ENCODE data around the gene SHROOM2.

SHROOM2 gene

DNA sequence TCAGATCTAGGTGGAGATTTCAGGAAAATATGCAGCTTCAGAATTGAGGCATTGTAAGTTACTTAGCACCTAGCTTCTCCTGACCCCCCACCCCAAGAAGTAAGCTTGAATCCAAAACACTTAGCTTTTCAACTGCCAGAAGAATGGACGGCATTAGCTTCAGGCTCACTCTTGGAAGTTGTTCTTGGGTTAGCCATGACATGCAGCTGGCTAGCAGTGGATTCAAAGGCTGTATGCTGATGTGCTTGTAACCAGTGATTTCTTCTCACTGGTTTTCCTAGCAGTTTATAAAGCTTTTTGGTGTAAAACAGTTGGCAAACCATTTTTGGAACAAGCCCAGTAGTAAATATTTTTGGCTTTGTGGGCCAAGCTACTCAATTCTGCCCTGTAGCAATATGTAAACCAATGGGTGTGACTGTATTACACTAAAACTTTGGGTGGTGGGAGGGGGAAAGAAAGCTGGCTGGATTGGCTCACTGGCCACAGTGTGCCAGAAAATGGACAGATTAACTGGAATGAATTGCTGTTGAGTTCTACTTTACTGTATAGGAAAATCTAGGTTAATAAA, 85.6 kb downstream of the SHROOM2 start:
- no peak for DNase-seq

- DNase-seq, result no peak
Measured at GRCh38 chrX:9873360-9873759, 87.1 kb downstream of the SHROOM2 start.

DNA sequence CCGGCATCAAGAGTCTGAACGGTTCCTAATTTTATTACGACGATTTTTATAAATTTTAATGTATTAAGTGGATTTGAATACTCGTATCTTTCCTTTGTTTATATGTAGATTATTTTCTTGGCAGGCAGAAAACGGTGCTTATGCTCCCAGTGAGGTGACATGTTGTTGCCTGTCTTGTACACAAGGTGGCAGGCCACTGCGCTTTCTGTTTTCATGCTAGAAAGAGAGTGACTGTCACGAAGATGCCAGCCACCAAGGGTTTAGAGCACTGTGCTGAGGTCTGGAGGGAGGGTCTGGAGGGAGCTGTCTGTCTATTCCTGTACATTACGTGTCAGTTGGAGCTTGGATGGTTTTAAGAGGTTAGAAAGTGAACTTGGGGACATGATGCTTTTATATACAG, 87.7 kb downstream of the SHROOM2 start:
- peak; percentile 76 for DNase-seq

DNA sequence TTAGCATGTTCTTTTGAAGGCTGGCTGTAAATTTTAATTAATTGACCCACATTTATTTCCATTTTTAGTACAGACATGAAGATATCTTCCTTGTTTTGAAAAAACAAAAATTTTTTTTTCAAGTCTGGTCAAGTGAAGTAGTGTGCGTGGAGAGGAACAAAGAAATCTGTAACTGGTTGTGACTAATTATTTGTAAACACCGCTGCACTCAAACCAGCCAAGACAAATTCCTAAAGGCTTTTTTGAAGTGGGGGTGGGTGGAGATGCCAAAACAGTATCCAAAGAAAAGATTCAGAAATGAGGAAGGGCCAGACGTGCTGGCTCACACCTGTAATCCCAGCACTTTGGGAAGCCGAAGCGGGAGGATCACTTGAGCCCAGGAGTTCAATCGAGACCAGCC, 88.3 kb downstream of the SHROOM2 start:
- DNase-seq, result no peak

GRCh38 chrX:9875801-9876200, 89.6 kb downstream of the SHROOM2 start:
- no peak for DNase-seq

GRCh38 chrX:9876201-9876600, 90.0 kb downstream of the SHROOM2 start:
- no peak for DNase-seq

DNA sequence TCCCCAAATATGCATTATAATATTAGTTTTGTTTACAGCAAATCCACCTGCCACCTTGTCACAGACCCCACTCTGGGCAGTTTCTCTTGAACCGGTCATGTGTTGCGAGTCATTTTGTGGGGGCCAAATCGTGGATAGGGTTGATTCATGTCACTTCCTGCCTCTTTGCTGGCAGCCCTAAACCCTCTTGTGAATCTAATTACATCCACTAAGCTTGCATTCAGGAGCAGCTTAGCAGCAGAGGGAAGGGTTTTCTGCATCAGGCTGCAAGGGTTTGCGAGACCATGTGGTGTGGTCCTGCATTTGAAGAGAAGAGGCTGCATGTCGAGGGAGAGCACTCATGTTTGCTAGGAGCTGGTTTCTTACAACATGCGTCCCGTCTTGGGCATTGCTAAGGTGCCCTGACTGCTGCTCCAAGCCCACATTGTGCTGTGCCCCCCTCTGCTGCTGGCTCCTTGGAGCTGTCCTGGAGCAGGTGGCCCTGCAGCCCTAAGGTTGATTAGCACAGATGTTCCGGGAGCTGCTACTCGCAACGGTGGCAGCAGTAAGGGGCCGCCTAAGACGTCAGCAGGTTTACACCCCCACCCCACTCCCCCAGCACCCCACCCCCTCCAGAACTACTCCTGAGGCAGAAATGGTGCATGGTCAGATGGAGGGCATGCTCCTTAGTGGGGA, 92.1 kb downstream of the SHROOM2 start:
- no peak for DNase-seq

GRCh38 chrX:9880237-9880636, 94.0 kb downstream of the SHROOM2 start:
- no peak for DNase-seq

GRCh38 chrX:9880870-9881269, 94.6 kb downstream of the SHROOM2 start:
- no peak for DNase-seq

DNA sequence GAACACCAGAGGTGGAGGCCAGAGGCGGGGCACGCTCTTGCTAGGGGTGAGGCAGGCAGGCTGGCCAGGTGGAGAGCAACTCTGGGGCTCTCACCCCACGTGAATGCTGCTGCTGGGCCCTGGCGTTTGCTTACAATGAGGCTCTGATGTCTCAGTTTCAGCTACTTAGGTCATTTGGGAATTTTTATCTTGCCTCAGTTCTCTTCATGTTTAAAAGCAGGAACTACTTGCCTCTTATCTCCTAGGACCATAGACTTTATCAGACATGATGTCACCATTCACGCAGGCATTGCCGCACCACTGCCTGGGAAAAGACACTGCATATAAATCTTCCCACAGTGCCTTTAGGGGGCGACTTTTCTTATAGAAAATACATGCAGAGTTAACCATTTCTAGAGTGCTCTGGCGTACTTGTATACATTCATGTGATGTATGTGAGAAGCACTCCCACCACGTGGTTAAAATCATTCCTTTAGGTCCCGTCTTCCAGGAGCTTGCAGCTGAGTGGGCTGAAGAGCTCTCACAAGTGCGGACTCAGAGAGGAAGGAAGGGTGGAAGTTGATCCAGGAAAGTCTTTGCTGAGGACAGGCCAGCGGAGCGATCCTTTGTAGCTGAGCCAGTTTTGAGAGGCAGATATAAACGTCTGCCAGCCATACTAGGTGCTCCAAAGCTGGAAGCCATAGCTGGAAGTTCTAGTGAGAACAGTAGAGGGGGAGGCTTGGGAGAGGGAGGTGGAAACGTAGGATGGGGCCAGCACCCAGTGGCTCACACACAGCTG, 96.6 kb downstream of the SHROOM2 start:
- DNase-seq, result no peak

DNA sequence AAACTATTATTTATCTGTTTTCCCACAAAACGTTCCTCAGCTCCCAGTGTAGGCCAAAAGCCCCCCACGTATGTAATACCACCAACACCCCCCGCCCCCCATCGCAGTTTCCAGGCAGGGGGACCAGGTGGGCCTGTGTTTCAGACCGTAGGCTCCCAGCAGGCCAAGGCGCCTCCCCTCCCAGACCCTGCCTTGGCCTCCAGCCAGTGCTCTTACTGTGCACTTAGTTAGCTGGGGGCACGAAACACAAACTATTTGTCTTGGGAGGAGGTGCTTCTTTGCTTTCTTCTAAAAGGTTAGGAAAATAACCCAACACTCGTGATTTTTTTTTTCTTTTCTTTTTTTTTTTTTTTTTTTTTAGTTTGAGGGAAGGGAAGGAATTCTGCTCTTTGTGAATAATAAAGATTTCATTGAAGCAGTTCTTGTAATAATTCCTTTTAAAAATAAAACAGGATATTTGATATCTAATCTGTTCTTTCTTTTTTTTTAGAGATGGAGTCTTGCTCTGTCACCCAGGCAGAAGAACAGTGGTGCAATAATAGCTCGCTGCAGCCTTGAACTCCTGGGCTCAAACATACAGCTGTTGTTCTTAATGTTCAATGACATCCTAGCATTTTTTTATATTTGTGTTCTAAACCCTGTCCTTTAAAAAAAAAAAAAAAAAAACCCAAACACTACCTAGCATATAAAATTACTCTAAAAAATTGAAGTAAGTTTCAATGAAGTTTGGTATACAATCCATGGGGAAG, 98.0 kb downstream of the SHROOM2 start:
- DNase-seq, result no peak

DNA sequence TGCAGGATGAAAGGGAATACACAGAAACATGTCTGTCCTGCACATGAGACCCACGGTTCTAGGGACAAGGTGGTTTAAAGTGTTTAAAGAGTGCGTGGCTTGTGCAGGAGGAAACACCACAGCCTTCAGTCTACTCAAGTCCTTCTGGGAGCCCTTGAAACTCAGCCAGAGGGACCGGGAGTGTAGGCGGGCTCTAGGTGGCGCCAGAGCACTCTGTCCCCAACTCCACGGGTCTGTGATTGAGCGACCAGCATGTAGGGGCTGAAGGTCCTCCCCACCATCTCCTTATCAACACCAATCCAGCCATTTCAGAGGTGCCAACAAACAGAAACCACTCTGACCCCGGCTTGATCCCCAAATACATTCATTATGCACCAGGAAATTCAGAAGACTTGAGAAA, 98.9 kb downstream of the SHROOM2 start:
- DNase-seq, result peak; percentile 79

DNA sequence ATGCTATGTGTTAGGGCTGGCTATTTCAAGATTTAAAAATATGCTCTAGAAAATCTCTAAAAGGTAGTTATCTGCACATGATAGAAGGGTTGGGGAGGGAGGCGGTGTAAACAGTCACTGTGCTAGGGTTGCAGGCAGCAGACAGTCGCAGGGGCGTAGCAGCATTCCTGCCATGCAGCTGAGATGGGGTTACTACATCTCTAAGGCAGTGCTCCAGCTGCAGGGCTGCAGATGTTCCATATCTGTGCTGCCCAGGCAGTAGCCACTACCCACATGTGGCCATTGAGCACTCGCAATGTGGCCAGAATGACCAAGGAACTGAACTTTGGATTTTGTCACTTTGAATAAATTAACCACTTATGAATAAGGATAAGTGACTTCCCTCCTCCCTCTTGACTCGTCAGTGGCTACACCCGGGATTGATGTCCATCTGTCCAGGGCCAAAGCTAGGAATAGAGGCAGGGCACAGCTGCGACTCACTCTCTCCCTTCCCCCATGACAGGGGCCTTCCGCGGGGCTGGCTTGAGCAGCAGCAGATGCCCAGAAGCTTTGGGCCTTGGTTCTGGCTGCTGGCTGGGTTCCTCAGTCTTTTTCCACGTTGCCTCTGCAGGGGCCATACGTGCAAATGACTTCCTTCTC, 101.5 kb downstream of the SHROOM2 start:
- no peak for DNase-seq

DNA sequence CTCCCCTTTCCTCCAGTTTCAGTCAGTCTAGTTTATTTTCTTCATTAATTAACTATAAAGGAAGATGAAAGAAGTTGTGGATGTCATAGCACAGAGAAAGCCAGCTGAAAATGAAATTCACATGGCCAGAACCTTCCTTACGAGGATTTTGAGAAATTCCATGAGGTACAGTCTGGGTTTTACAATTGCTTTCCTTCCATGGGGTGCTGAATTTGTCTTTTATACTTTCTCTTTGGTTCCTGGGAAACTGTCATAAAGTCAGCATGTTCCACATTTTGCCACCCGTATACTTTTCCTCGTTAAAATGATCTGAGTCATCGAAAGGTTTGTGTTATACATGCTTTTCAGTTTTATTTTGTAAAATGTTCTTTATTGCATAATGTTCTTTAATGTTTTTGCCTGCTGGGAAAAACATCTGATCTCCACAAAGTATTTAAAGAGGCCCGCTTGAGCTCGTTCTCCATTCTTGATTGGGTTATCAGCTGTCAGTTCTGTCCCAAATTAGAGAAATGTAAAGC, 102.8 kb downstream of the SHROOM2 start:
- no peak for DNase-seq

- no peak for DNase-seq
Measured at GRCh38 chrX:9890681-9891091, 104.5 kb downstream of the SHROOM2 start.

GRCh38 chrX:9895225-9895912, 109.1 kb downstream of the SHROOM2 start:
- DNase-seq, result no peak

GRCh38 chrX:9897761-9898161, 111.5 kb downstream of the SHROOM2 start:
- no peak for DNase-seq

- DNase-seq, result peak; percentile 63
Measured at GRCh38 chrX:9899640-9900111, 113.4 kb downstream of the SHROOM2 start.

DNA sequence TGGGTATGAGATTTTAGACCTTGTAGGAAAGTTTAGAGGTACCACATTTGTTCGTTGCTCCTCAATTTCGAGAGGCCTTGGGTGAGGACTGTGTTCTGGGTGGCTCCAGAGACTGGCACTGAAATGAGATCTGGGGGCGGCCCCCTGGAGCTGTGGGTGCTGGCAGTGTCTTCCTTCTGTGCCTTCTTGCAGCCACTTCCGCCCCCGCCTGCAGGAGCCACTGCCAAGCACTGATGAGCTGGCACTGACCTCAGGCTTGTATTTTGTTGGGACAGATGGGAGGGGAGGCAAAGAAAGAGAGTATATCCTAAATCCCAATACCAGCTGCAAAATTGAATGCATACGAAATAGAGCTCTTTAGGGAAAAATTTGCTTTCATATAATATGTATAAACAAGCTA, 116.4 kb downstream of the SHROOM2 start:
- DNase-seq, result no peak

GRCh38 chrX:9903146-9903545, 116.9 kb downstream of the SHROOM2 start:
- no peak for DNase-seq

DNA sequence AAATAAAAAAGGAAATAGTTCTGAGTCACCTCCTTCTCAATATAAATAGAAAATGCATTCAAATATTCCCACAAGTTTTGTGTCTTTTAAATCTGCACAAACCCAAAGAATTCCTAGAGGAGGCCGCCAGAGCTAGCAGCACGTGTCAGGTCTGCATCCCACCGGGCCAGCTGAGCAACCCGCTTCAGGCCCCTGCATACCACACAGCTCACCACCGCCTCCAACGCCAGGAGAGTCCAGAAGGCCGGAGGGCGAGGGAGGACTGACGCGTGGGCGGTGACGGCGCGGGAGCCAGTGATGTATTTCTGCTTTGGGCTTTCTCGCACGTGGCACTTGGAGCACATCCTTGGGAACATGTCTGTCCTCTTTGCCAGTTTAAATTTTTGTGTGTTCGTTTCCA, 119.1 kb downstream of the SHROOM2 start:
- no peak for DNase-seq

DNA sequence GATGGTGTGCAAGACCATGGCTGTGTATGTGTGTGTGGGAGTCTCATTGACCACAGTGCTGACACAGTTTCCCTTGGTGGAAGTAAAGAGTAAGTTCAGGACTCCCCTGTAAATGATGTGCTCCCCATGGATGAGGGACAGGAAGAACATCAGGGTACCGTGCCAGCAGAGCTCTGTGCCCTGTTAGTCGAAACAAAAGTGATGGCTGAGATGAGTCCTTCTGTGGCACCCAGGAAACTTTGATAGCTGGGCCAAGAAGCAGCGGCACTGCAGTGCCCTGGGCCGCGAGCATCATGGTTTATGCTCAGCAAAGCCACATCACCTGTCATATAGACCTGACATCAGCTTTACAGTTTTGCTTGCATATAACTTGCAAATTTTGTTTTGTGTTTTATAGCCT, 119.5 kb downstream of the SHROOM2 start:
- DNase-seq, result no peak
